NT2/D1 (cell line): Measurements from ENCODE around the gene TMEM121.

Experiments
- SUZ12 ChIP-seq: IDR thresholded peaks from 2 replicates; pipeline ENCODE4 v1.6.1; 2011; ENCODE audit not compliant: insufficient read length, insufficient read depth; ENCODE audit errors: extremely low read depth
- YY1 ChIP-seq: IDR thresholded peaks from 2 replicates; pipeline ENCODE4 v1.6.1; 2011; ENCODE audit not compliant: insufficient read length, insufficient read depth
- ZNF274 ChIP-seq: IDR thresholded peaks from 2 replicates; pipeline ENCODE4 v1.6.1; 2011; ENCODE audit warnings: mild to moderate bottlenecking, low read depth, low read length

DNA sequence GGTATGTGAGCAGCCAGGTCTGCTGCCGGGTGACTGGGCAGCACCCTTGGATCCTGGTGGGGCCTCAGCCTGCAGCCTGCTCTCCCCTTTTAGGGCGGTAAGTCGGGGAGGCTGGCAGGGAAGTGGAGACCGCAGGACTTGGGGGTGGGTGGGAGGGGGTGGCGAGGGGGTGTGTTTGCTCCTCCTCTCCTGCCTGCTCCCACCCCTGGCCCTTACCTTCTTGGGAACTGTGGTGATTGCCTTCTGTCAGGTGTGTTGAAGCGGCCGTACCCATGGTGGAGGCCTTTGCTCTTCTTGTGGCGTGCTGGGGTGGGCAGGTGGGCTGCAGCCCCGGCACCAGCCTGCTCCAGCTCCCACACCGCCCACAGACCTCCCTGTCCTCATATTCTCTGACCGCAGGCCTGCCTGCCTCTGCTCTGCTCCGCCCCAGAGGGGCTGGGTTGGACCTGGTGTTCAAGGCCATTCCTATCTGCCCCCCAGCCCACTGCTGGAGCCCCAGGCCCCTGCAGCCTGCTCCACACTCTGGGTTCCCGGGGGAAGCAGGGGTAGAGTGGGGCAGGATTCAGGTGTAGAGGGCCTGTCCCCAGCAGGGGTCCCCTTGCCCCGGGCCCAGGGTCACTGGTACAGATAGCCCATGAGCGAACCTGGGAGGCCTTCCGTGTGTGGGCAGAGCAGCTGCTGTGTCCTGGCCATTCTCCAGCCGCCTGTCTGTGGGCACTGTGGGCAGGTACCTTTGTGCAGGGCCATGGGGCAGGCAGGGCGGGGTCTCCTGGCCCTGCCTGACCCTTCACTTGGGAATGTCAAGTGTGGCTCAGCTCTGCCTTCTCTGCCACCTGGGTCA, 30.2 kb upstream of the TMEM121 start:
- TF ChIP-seq YY1 (no peak), ZNF274 (no peak), SUZ12 (no peak)
